ENCODE measurements around the gene NAT8. TPM values are rescaled to one million over a fixed set of nuclear protein-coding genes. Genes with fewer than 3 reads are reported as not detected.
"Not testable (repeated sequence)": the region's sequence is repeated elsewhere in the genome, so short reads cannot be mapped to it uniquely, and the experiment has no call there.

NAT8 gene
- total RNA-seq, 1 experiment from 2014 or later: not detected

- no peaks in the 10 kb centered on the region for H3K36me3 ChIP-seq (replicated peaks; ENCODE audit: control insufficient read depth, insufficient read depth, low read length)
- DNase-seq: no peak
- H3K27me3 ChIP-seq (ENCODE audit: control insufficient read depth, insufficient read depth, low read length): no peaks in the 10 kb centered on the region
- H3K4me3 ChIP-seq (ENCODE audit: insufficient read depth, low read depth, low read length): no peak overlapping the region
Measured at GRCh38 chr2:73652348-73652747, 10.1 kb upstream of the NAT8 start.

- Histone ChIP-seq H3K36me3 (replicated peaks; ENCODE audit: control insufficient read depth, insufficient read depth, low read length) (no peaks in the 10 kb centered on the region), H3K4me3 (ENCODE audit: insufficient read depth, low read depth, low read length) (no peak overlapping the region), H3K27me3 (ENCODE audit: control insufficient read depth, insufficient read depth, low read length) (no peaks in the 10 kb centered on the region)
Measured at GRCh38 chr2:73651591-73652230, 9.5 kb upstream of the NAT8 start.

GRCh38 chr2:73647690-73648089 is 5.5 kb upstream of the NAT8 start:
- not testable (repeated sequence) for H3K4me3 ChIP-seq (ENCODE audit: insufficient read depth, low read depth, low read length); H3K27me3 ChIP-seq (ENCODE audit: control insufficient read depth, insufficient read depth, low read length); DNase-seq; H3K36me3 ChIP-seq (replicated peaks; ENCODE audit: control insufficient read depth, insufficient read depth, low read length)

More at GRCh38 chr2:73651591-73652230, 9.5 kb upstream of the NAT8 start:
- no peak for DNase-seq

- no peak for DNase-seq
- no peak overlapping the region for H3K4me3 ChIP-seq (ENCODE audit: insufficient read depth, low read depth, low read length)
Measured at GRCh38 chr2:73641767-73642062, 507 bp downstream of the NAT8 start.

GRCh38 chr2:73640946-73641766 is 1.1 kb downstream of the NAT8 start:
- H3K4me3 ChIP-seq (ENCODE audit: insufficient read depth, low read depth, low read length): no peak overlapping the region
- no peaks in the 10 kb centered on the region for H3K27me3 ChIP-seq (ENCODE audit: control insufficient read depth, insufficient read depth, low read length)
- no peak for DNase-seq
- no peaks in the 10 kb centered on the region for H3K36me3 ChIP-seq (replicated peaks; ENCODE audit: control insufficient read depth, insufficient read depth, low read length)

More at GRCh38 chr2:73641767-73642062, 507 bp downstream of the NAT8 start:
- Histone ChIP-seq H3K36me3 (replicated peaks; ENCODE audit: control insufficient read depth, insufficient read depth, low read length) (no peaks in the 10 kb centered on the region), H3K27me3 (ENCODE audit: control insufficient read depth, insufficient read depth, low read length) (no peaks in the 10 kb centered on the region)

GRCh38 chr2:73640511-73640911 is 1.7 kb downstream of the NAT8 start:
- H3K36me3 ChIP-seq (replicated peaks; ENCODE audit: control insufficient read depth, insufficient read depth, low read length): no peaks in the 10 kb centered on the region
- H3K27me3 ChIP-seq (ENCODE audit: control insufficient read depth, insufficient read depth, low read length): no peaks in the 10 kb centered on the region
- no peak for DNase-seq

GRCh38 chr2:73638429-73638828 is 3.8 kb downstream of the NAT8 start:
- H3K27me3 ChIP-seq (ENCODE audit: control insufficient read depth, insufficient read depth, low read length): no peaks in the 10 kb centered on the region
- H3K4me3 ChIP-seq (ENCODE audit: insufficient read depth, low read depth, low read length): no peak overlapping the region
- H3K36me3 ChIP-seq (replicated peaks; ENCODE audit: control insufficient read depth, insufficient read depth, low read length): no peaks in the 10 kb centered on the region
- DNase-seq: no peak

More at GRCh38 chr2:73640511-73640911, 1.7 kb downstream of the NAT8 start:
- no peak overlapping the region for H3K4me3 ChIP-seq (ENCODE audit: insufficient read depth, low read depth, low read length)

GRCh38 chr2:73636977-73637376 is 5.2 kb downstream of the NAT8 start:
- not testable (repeated sequence) for DNase-seq; H3K36me3 ChIP-seq (replicated peaks; ENCODE audit: control insufficient read depth, insufficient read depth, low read length); H3K4me3 ChIP-seq (ENCODE audit: insufficient read depth, low read depth, low read length); H3K27me3 ChIP-seq (ENCODE audit: control insufficient read depth, insufficient read depth, low read length)

GRCh38 chr2:73630662-73631266 is 11.5 kb downstream of the NAT8 start:
- H3K4me3 ChIP-seq (ENCODE audit: insufficient read depth, low read depth, low read length); DNase-seq; H3K27me3 ChIP-seq (ENCODE audit: control insufficient read depth, insufficient read depth, low read length); H3K36me3 ChIP-seq (replicated peaks; ENCODE audit: control insufficient read depth, insufficient read depth, low read length): not testable (repeated sequence)

- DNase-seq; H3K36me3 ChIP-seq (replicated peaks; ENCODE audit: control insufficient read depth, insufficient read depth, low read length); H3K4me3 ChIP-seq (ENCODE audit: insufficient read depth, low read depth, low read length); H3K27me3 ChIP-seq (ENCODE audit: control insufficient read depth, insufficient read depth, low read length): not testable (repeated sequence)
Measured at GRCh38 chr2:73628493-73628892, 13.7 kb downstream of the NAT8 start.

GRCh38 chr2:73626237-73626636 is 16.0 kb downstream of the NAT8 start:
- DNase-seq; H3K36me3 ChIP-seq (replicated peaks; ENCODE audit: control insufficient read depth, insufficient read depth, low read length); H3K4me3 ChIP-seq (ENCODE audit: insufficient read depth, low read depth, low read length); H3K27me3 ChIP-seq (ENCODE audit: control insufficient read depth, insufficient read depth, low read length): not testable (repeated sequence)

GRCh38 chr2:73624625-73625024 is 17.6 kb downstream of the NAT8 start:
- not testable (repeated sequence) for DNase-seq; H3K27me3 ChIP-seq (ENCODE audit: control insufficient read depth, insufficient read depth, low read length); H3K4me3 ChIP-seq (ENCODE audit: insufficient read depth, low read depth, low read length); H3K36me3 ChIP-seq (replicated peaks; ENCODE audit: control insufficient read depth, insufficient read depth, low read length)

GRCh38 chr2:73624036-73624435 is 18.2 kb downstream of the NAT8 start:
- not testable (repeated sequence) for H3K36me3 ChIP-seq (replicated peaks; ENCODE audit: control insufficient read depth, insufficient read depth, low read length); DNase-seq; H3K4me3 ChIP-seq (ENCODE audit: insufficient read depth, low read depth, low read length); H3K27me3 ChIP-seq (ENCODE audit: control insufficient read depth, insufficient read depth, low read length)

- not testable (repeated sequence) for H3K27me3 ChIP-seq (ENCODE audit: control insufficient read depth, insufficient read depth, low read length); H3K4me3 ChIP-seq (ENCODE audit: insufficient read depth, low read depth, low read length)
- DNase-seq: peak; percentile 32
Measured at GRCh38 chr2:73619925-73620324, 22.3 kb downstream of the NAT8 start.

GRCh38 chr2:73614997-73615396 is 27.2 kb downstream of the NAT8 start:
- H3K4me3 ChIP-seq (ENCODE audit: insufficient read depth, low read depth, low read length): no peak overlapping the region
- no peak for DNase-seq
- H3K27me3 ChIP-seq (ENCODE audit: control insufficient read depth, insufficient read depth, low read length): no peaks in the 10 kb centered on the region
- H3K36me3 ChIP-seq (replicated peaks; ENCODE audit: control insufficient read depth, insufficient read depth, low read length): no peaks in the 10 kb centered on the region

More at GRCh38 chr2:73619925-73620324, 22.3 kb downstream of the NAT8 start:
- not testable (repeated sequence) for H3K36me3 ChIP-seq (replicated peaks; ENCODE audit: control insufficient read depth, insufficient read depth, low read length)
